Prostate gland (tissue), 2 donors: Measurements from ENCODE around the gene CDH22.

Source experiments
- POLR2A ChIP-seq: fragments of 450-650 bp; IDR thresholded peaks from one replicate; pipeline ENCODE4 v1.6.1; 2016; ENCODE audit warnings: antibody characterized with exemption, mild to moderate bottlenecking
- TF ChIP-seq, protein P1 (sequence below), 4 experiments: fragments of 200-600 bp in 2 of 4; fragments of 450-650 bp in 2 of 4; sonication (generic) in 2 of 4; IDR thresholded peaks; 1 replicate in 3 of 4; 2 replicates in 1 of 4; pipeline ENCODE4 v1.5.1; 2016 to 2019; ENCODE audit warnings: antibody characterized with exemption in 4 of 4, mild to moderate bottlenecking in 2 of 4, moderate library complexity in 2 of 4

DNA sequence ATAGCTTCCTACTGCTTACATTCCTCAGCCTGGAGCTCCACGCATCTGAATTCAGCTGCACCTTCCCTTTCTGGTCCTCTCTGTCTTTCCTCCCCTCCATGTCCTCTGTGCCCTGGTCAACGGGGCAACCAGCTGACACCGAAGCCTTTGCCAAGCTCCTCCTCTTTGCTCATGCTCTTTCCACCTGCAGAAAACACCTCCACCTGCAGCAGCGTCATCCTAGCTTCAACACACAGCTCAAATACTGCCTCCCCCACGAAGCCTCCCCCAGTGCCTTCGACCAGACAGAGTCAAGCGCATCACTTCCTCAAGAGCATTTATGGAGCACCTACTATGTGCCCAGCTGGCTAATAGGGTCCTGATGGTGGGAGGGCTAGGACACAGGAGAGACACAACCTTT lies 9.2 kb downstream of the CDH22 start:
- no peak for TF ChIP-seq POLR2A
- TF ChIP-seq, protein P1, sequence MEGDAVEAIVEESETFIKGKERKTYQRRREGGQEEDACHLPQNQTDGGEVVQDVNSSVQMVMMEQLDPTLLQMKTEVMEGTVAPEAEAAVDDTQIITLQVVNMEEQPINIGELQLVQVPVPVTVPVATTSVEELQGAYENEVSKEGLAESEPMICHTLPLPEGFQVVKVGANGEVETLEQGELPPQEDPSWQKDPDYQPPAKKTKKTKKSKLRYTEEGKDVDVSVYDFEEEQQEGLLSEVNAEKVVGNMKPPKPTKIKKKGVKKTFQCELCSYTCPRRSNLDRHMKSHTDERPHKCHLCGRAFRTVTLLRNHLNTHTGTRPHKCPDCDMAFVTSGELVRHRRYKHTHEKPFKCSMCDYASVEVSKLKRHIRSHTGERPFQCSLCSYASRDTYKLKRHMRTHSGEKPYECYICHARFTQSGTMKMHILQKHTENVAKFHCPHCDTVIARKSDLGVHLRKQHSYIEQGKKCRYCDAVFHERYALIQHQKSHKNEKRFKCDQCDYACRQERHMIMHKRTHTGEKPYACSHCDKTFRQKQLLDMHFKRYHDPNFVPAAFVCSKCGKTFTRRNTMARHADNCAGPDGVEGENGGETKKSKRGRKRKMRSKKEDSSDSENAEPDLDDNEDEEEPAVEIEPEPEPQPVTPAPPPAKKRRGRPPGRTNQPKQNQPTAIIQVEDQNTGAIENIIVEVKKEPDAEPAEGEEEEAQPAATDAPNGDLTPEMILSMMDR (IDR thresholded peaks at IDR 0.05) = no peak
